OCI-LY1 (cell line): ENCODE measurements around the gene NRSN1.

Source experiments
- CTCF ChIP-seq: fragments of 200-600 bp; sonication (generic), shearing (Covaris generic); IDR thresholded peaks from 2 replicates; pipeline ENCODE4 v1.5.1; 2017; ENCODE audit warnings: mild to moderate bottlenecking, antibody characterized with exemption, low read length, moderate library complexity, mixed read lengths
- EZH2 ChIP-seq: fragments of 200-600 bp; sonication (generic), shearing (Covaris generic); IDR thresholded peaks from 2 replicates; pipeline ENCODE4 v1.8.0; 2017; ENCODE audit warnings: borderline replicate concordance, mixed run types, mild to moderate bottlenecking, antibody characterized with exemption, low read length, moderate library complexity, mixed read lengths

GRCh38 chr6:24194978-24195700 lies 69.1 kb downstream of the NRSN1 start:
- TF ChIP-seq CTCF (no peak), EZH2 (no peak)
